Measurements from ENCODE around the gene SUMO1. TPM values are rescaled to one million over a fixed set of nuclear protein-coding genes. Genes with fewer than 3 reads are reported as not detected.

The SUMO1 gene
- total RNA-seq, 1 donor from 2014 or later: 131 TPM

DNA sequence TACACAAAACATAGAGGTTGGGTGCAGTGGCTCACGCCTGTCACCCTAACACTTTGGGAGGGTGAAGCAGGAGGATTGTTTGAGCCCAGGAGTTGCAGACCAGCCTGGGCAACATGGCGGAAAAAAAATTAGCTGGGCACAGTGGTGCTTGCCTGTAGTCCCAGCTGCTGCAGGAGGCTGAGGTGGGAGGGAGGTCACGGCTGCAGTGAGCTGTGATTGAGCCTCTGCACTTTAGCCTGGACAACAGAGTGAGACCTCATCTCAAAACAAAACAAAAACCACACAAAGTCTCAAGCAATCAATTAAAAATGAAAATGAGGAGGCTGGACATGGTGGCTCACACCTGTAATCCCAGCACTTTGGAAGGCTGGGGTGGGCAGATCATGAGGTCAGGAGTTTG lies 32.1 kb upstream of the SUMO1 start:
- peaks cover 8% of the 10 kb centered on the region for H3K4me1 Mint-ChIP-seq (ENCODE audit: low read depth)
- H3K27me3 Mint-ChIP-seq: no peaks in the 10 kb centered on the region
- H3K9me3 Mint-ChIP-seq (ENCODE audit: low read depth): no peaks in the 10 kb centered on the region
- H3K27ac Mint-ChIP-seq: peak overlapping the region; percentile 57
- peaks cover 1% of the 10 kb centered on the region for H3K36me3 Mint-ChIP-seq (ENCODE audit: insufficient read depth)
- H3K4me3 Mint-ChIP-seq (ENCODE audit: low read depth): no peak overlapping the region
- TF ChIP-seq, protein P1, sequence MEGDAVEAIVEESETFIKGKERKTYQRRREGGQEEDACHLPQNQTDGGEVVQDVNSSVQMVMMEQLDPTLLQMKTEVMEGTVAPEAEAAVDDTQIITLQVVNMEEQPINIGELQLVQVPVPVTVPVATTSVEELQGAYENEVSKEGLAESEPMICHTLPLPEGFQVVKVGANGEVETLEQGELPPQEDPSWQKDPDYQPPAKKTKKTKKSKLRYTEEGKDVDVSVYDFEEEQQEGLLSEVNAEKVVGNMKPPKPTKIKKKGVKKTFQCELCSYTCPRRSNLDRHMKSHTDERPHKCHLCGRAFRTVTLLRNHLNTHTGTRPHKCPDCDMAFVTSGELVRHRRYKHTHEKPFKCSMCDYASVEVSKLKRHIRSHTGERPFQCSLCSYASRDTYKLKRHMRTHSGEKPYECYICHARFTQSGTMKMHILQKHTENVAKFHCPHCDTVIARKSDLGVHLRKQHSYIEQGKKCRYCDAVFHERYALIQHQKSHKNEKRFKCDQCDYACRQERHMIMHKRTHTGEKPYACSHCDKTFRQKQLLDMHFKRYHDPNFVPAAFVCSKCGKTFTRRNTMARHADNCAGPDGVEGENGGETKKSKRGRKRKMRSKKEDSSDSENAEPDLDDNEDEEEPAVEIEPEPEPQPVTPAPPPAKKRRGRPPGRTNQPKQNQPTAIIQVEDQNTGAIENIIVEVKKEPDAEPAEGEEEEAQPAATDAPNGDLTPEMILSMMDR (IDR thresholded peaks at IDR 0.05; ENCODE audit: unreplicated experiment): no peak
- DNase-seq (ENCODE audit: low spot score, unreplicated experiment): no peak

DNA sequence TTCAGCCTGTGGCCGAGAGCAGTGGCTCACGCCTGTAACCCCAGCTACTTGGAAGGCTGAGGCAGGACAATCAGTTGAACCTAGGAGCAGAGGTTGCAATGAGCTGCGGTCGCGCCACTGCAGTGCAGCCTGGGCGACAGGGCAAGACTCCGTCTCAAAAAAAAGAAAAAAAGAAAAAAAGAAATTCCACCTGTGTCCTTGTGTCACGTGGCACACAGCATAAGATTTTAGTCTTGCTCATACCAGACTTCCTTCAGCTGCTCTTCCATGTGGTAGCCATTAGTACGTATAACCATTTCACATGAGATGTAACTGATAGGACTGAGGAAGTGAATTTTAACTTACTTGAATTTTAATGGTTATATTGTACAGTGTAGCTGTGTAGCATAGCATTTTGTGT lies 31.2 kb upstream of the SUMO1 start:
- H3K4me3 Mint-ChIP-seq (ENCODE audit: low read depth): no peak overlapping the region
- TF ChIP-seq, protein P1 (IDR thresholded peaks at IDR 0.05; ENCODE audit: unreplicated experiment): no peak
- no peak for DNase-seq (ENCODE audit: low spot score, unreplicated experiment)
- H3K27ac Mint-ChIP-seq: peak overlapping the region; percentile 20
- no peaks in the 10 kb centered on the region for H3K36me3 Mint-ChIP-seq (ENCODE audit: insufficient read depth)
- no peaks in the 10 kb centered on the region for H3K9me3 Mint-ChIP-seq (ENCODE audit: low read depth)
- H3K27me3 Mint-ChIP-seq: no peaks in the 10 kb centered on the region
- peaks cover 8% of the 10 kb centered on the region for H3K4me1 Mint-ChIP-seq (ENCODE audit: low read depth)

- H3K27me3 Mint-ChIP-seq: no peaks in the 10 kb centered on the region
- no peaks in the 10 kb centered on the region for H3K36me3 Mint-ChIP-seq (ENCODE audit: insufficient read depth)
- no peak overlapping the region for H3K27ac Mint-ChIP-seq
- TF ChIP-seq, protein P1 (IDR thresholded peaks at IDR 0.05; ENCODE audit: unreplicated experiment): no peak
- H3K9me3 Mint-ChIP-seq (ENCODE audit: low read depth): no peaks in the 10 kb centered on the region
- no peak overlapping the region for H3K4me3 Mint-ChIP-seq (ENCODE audit: low read depth)
- DNase-seq (ENCODE audit: low spot score, unreplicated experiment): no peak
- peaks cover 8% of the 10 kb centered on the region for H3K4me1 Mint-ChIP-seq (ENCODE audit: low read depth)
Measured at GRCh38 chr2:202267495-202267894, 29.1 kb upstream of the SUMO1 start.

DNA sequence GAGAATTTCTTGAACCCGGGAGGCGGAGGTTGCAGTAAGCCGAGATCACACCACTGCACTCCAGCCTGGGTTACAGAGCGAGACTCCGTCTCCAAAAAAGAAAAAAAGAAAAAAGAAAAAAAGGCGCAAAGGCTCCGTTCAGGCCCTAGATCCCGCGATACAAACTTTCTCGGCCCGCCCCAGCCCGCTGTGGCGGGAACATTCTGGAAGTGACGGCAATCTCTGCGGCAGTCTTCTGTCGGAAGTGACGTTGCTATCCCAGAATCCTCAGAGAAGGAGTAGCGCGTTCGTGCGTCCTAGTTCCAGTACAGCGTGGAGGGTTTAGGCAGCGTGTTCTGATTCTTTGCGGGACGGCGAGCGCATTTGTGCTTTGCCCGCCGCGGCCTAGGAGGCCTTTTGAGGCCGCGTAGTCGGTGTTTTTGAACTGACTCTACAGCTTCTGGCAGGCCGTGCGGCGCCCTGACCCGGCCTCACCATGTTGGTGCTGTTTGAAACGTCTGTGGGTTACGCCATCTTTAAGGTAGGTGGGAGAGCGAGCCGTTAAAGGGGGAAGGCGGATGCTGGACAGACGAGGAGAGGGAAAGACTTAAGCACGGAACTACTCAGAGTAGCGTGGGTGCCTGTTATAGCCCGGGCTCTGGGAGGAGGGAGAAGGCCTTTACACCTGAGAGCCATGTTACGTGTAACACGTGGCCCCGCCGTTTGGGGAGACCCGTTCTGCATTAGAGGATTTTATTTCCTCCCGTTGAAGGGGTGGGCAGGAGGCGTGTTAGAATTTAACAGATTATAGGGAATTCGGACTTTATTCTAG lies 27.3 kb upstream of the SUMO1 start, which contains the start of gene NOP58:
NOP58 (plus strand) TSS at position 297 of the 811 bp plus-strand sequence; CDS start at position 476, 179 bp downstream.
- peaks cover 8% of the 10 kb centered on the region for H3K4me1 Mint-ChIP-seq (ENCODE audit: low read depth)
- H3K4me3 Mint-ChIP-seq (ENCODE audit: low read depth): peak within 1 kb of the TSS; percentile 63
- H3K9me3 Mint-ChIP-seq (ENCODE audit: low read depth): no peaks in the 10 kb centered on the region
- no peaks in the 10 kb centered on the region for H3K36me3 Mint-ChIP-seq (ENCODE audit: insufficient read depth)
- H3K27me3 Mint-ChIP-seq: no peaks in the 10 kb centered on the region
- TF ChIP-seq, protein P1 (IDR thresholded peaks at IDR 0.05; ENCODE audit: unreplicated experiment): no peak
- peak within 1 kb of the TSS; percentile 90 for H3K27ac Mint-ChIP-seq
- DNase-seq (ENCODE audit: low spot score, unreplicated experiment): peak; percentile 73

DNA sequence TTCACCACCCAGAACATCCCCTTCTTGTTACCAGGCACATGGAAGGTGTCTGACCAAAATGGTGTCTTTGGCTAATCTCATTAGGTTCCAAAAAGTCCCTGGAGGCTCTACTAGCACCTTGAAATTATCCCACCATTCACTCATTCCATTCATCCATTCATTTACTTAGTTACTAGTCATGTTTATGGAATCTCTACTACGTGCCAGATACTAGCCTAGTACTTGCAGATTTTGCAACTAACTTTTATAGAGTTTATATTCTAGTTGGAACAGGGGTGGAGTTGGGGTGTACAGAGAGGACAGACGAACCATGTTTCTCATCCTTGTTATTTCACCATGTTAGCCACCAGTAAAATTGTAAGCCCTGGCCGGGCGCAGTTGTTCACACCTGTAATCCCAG lies 23.1 kb upstream of the SUMO1 start:
- TF ChIP-seq, protein P1 (IDR thresholded peaks at IDR 0.05; ENCODE audit: unreplicated experiment): no peak
- H3K27ac Mint-ChIP-seq: no peak overlapping the region
- H3K4me3 Mint-ChIP-seq (ENCODE audit: low read depth): no peak overlapping the region
- H3K9me3 Mint-ChIP-seq (ENCODE audit: low read depth): no peaks in the 10 kb centered on the region
- H3K36me3 Mint-ChIP-seq (ENCODE audit: insufficient read depth): no peaks in the 10 kb centered on the region
- no peak for DNase-seq (ENCODE audit: low spot score, unreplicated experiment)
- H3K4me1 Mint-ChIP-seq (ENCODE audit: low read depth): no peaks in the 10 kb centered on the region
- H3K27me3 Mint-ChIP-seq: no peaks in the 10 kb centered on the region
